Right ventricle myocardium inferior (tissue), 1 donor: ENCODE data around the gene FBXO31. TPM values are rescaled to one million over a fixed set of nuclear protein-coding genes. Genes with fewer than 3 reads are reported as not detected.

Experiments used
- ATAC-seq: fragments of 200-7000 bp; cut with Tn5 transposase; one replicate; pipeline ENCODE4 v1.9.1; 2020; ENCODE audit warnings: mild to moderate bottlenecking, moderate library complexity
- DNase-seq: peaks from one replicate; pipeline ENCODE4 v3.0.0; 2021; ENCODE audit errors: missing footprints
- intact Hi-C: fragments of 100-400 bp; cut with DNase I; formaldehyde crosslinking; loops from one replicate; pipeline ENCODE4 v1.11.0; 2022
- long read RNA-seq: library from polyadenylated mRNA; unstranded; transcript quantifications from one replicate; pipeline ENCODE4 v2.0.0, GENCODE V29; 2021
- total RNA-seq: library from RNA; stranded (reverse); fragmentation: NEBNext Ultra II Directional; extraction: Animal tissue kit (Norgen Biotek cat#: 25700); gene quantifications from one replicate; pipeline ENCODE4 v1.2.1, GENCODE V29; 2021
- donor health status: DM: no; HTN: yes; CAD: no; lungs with severe emphysema.

Gene FBXO31
- 70.2 TPM for total RNA-seq
- long read RNA-seq, full-length matches to known transcripts = 7 of 46 reads
- long read RNA-seq, partial matches to known transcripts = 15 of 46 reads
- long read RNA-seq, other reads (novel, unspliced or antisense) = 24 of 46 reads

DNA sequence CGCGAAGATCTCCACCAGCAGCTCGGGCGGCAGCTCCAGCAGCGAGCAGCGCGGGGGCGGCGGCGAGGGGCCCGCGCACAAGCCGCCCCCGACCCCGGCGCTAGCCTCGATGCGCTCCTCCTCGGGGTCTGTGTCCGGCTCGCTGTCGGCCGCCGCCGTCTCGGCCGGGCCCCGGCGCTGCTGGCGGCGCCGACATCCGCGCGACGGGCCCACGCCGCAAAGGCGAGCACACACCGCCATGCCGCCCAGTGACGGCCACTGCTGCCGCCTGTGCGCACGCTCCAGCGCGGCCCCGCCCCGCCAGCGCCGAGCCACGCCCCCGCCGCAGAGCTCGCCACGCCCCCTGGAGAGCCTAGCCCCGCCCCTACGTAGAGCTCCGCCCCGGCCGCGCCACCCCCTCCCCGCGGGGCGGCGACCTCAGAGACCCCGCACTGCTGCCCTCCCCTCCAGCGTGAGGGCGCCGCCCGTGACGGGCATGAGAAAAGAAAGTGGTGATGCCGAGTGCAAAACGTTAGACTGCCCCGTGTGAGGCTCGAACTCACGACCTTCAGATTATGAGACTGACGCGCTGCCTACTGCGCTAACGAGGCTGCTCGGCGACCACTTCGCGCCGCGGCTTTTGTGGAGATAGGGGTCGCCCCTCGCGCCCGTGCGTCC is at the start of gene FBXO31:
FBXO31 (minus strand) TSS at position 272 of the 657 bp plus-strand sequence; CDS start at position 240, 32 bp downstream.
- DNase-seq (peak; percentile 93), ATAC-seq (peak; percentile 91)
- intact Hi-C loops = loop anchor here (2.0 kb wide), 2 partner anchors 59 to 67 kb away; partner anchors contain the start of gene C16orf95

DNA sequence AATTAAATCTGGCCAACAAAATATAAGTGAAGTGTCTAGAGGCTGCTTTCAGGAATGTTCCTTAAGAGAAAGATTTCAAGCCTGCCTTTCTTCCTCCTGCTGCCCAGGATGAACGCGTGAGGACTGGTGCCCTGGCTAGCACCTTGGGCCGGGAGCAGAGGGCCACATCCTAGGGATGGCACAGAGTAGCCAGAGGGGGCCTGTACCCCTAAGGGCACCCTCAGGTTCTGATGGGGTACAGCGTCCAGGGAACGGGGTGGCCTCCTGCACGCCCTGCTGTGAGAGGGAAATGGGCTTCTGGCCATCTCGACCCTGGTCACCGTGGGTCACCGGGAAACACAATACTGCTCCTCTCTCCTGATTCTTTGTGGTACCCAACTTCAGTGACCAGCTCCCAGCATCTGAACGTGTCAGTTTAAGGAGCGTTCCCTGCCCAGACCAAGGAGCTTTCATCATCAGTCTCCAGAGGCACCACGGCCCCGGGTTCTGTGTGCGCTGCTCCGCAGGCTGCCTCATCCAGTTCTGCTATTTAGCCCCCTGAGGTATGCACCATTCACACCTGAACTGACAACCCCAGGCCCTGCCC is 48.8 kb upstream of the FBXO31 start:
- ATAC-seq (no peak), DNase-seq (no peak)
- intact Hi-C loops = loop anchor here (10.0 kb wide), 1 partner anchor 62 kb away; the partner anchor contains the start of gene ZCCHC14

DNA sequence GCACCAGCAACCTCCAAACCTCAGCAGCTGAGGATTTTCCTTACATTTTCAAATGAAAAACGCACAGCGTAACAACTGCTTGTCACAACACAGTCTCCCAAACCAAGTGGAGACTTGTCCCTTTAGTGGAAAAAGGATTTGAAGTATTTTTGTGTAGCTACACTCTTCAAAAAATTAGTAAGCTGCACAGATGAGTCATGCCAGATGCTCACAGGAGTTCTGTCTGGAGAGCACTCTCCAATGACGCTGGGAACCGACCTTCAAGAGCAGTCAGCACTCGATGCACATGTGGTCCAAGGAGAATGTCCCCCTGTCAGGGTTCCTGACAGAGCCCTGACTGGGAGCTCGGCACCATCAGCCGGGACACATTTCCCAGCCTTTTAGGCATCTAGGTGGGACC is 48.4 kb upstream of the FBXO31 start:
- DNase-seq = no peak
- intact Hi-C loops = loop anchor here (10.0 kb wide), 1 partner anchor 63 kb away; the partner anchor contains the start of gene ZCCHC14

GRCh38 chr16:87426423-87427215 is 43.0 kb upstream of the FBXO31 start:
- ATAC-seq (no peak), DNase-seq (peak; percentile 55)
- intact Hi-C loops = no loop called here

More for the DNA sequence above, 48.4 kb upstream of the FBXO31 start:
- ATAC-seq = no peak

GRCh38 chr16:87425941-87426340 is 42.4 kb upstream of the FBXO31 start:
- intact Hi-C loops = no loop called here
- ATAC-seq (no peak), DNase-seq (no peak)

GRCh38 chr16:87424266-87424665 is 40.7 kb upstream of the FBXO31 start:
- intact Hi-C loops = no loop called here
- DNase-seq (peak; percentile 53), ATAC-seq (peak; percentile 26)

GRCh38 chr16:87423429-87423828 is 39.9 kb upstream of the FBXO31 start:
- DNase-seq (peak; percentile 51), ATAC-seq (no peak)
- intact Hi-C loops = no loop called here

- no peak for ATAC-seq
- DNase-seq = peak; percentile 55
- intact Hi-C loops = no loop called here
Observed at GRCh38 chr16:87422106-87422505, 38.5 kb upstream of the FBXO31 start.

- DNase-seq (peak; percentile 39), ATAC-seq (no peak)
- intact Hi-C loops = no loop called here
Observed at GRCh38 chr16:87421003-87421912, 37.7 kb upstream of the FBXO31 start.

DNA sequence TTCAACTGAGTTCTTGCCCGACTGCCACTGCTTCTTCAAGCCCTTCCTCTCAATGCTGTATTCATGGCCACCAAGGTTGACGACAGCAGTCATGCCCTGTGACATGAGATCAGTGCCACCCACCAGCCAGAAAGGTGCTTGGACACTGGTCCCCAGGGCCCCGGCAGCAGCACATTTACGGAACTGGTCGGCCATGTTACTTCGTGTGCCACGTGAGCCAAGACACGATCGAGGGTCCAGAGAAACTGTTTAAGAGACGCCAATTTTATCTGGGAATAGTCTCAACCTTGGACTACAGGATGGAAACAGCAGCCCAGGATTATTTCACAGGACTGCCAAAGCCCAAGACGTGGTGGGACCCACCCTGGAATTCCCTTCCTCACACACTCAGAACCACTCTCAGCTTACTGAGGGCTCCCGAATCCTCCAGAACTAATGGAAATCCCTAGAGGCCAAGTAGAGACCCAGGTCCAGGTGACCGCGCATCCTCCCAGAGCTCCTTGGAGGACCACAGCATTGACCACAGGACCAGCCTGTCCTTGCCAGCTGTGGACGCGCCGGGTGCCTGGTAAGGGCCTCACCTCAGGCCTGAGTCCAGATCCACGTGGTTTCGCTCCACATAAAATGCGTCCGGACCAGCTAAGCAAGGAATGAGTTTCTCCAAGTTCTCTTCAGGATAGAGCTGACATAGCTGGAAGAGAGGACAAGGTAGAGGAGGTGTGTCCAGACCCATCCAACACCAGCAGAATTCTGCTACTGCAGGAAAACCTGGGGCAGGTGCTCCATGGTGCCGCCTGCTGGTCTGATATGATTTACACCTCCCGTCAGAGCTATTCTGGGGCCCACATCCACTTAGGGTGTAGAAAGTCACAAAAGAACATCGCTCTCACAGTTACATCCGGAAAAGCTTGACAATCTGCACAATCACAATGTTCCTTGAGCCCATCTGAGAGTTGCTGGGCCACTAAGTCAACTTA is 36.7 kb upstream of the FBXO31 start:
- intact Hi-C loops = no loop called here
- peak; percentile 30 for DNase-seq
- ATAC-seq = no peak

DNA sequence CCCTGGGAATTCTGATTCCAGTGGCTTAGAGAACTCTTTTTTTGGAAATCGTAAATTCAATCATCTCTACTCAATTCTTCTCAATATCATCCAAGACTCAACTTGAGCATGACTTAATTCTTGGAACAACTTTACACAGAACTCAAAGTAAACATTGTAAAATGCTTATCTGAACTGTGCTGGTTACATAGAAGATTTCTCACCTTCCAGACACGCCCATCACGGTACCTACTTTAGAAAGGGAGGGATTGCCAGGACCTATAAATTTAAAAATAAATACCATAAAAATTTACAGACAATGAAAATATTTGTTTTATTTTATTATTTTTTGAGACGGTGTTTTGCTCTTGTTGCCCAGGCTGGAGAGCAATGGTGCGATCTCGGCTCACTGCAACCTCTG is 35.1 kb upstream of the FBXO31 start:
- intact Hi-C loops = loop anchor here (5.0 kb wide), 1 partner anchor 219 kb away; no protein-coding TSS in a partner anchor
- ATAC-seq (no peak), DNase-seq (no peak)

DNA sequence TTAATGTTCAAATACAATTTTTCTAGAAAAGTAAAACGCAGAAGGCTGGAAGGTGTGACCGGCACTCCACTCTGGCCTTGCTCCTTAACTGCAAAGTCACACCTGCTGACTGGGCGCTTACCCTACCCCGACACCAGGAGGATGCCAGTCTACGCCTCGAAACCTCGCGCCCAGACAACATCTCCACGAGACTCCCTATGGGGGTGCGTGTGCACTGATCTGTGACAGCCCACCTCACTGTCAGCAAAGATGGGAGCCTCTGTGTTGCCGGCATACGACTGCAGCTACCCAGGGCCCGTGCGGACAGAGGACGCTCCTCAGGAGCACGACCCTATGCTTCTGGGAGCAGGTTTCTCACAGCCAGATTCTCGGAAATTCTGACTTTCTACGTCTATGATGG is 34.6 kb upstream of the FBXO31 start:
- intact Hi-C loops = loop anchor here (5.0 kb wide), 1 partner anchor 219 kb away; no protein-coding TSS in a partner anchor
- ATAC-seq (no peak), DNase-seq (no peak)

- peak; percentile 50 for DNase-seq
- intact Hi-C loops = loop anchor here (5.0 kb wide), 1 partner anchor 220 kb away; no protein-coding TSS in a partner anchor
- ATAC-seq = no peak
Observed at GRCh38 chr16:87417528-87417910, 33.9 kb upstream of the FBXO31 start.

DNA sequence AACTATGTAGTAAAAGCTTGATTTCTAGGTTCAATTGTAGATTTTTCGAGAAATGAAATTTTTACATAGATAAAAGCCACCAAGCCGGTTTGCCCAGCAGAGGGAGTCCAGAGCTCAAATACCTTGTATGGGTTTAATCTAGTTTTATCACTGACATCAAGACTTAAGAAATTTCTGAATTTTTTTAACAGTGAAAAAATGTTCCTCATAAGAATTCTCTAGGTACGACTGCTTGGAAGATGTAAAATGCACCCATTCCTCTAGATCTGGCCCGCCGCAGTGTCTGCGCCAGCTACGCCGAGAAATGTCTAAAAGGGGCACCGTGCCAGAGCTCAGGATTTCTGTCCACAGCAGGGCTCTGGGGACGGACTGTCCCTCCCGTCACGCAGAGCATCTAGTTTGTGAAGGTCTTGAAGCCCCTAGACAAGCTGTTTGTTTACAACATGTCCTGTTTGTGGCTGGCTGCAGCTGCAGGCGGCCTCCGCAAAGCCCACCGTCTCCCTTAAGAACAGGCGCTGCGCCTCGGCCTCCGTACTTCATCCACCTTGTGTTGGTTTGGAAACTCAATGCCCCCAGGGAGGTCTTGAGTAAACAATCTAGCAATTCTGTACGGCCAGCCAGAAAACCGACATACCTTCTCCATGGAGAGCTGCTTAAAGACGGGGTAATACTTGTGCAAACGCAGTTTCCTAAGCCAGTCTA is 33.4 kb upstream of the FBXO31 start:
- intact Hi-C loops = loop anchor here (5.0 kb wide), 1 partner anchor 220 kb away; no protein-coding TSS in a partner anchor
- ATAC-seq (no peak), DNase-seq (peak; percentile 68)

DNA sequence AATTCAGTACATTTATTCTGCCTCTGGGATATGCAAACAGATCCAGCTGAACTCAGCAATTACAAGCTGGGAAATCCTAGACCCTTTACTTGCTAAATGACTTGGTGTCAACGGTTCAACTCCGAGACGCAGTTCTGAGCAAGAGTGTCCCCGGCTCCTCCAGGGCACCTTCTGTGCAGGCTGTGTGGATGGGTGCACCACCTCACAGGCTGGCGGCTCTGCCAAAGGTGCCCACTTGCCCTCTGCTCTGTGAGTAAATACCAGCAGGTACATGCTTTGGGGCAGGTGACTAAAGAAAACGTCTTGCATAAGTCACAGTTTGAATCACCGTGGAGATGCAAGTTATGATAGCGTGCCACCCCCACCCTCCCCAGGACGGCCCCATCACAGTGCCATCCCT is 31.9 kb upstream of the FBXO31 start:
- intact Hi-C loops = loop anchor here (5.0 kb wide), 1 partner anchor 222 kb away; no protein-coding TSS in a partner anchor
- no peak for ATAC-seq

DNA sequence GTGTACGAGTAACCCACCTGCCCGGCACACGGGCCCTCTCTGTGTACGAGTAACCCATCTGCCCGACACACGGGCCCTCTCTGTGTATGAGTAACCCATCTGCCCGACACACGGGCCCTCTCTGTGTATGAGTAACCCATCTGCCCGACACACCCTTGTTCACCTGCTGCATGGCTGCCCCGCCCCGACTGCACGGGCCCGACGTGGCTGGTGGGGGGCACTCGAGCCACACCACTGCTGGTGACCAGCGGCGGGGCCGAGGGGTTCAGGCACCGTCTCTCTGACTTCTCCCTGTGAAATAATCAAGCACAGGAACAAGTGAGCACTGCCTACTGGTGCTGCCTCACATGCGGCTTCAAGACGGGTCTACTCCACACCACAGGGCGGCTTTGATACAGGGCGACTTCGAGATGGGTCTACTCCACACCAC is 30.7 kb upstream of the FBXO31 start:
- intact Hi-C loops = no loop called here
- ATAC-seq (no peak), DNase-seq (peak; percentile 20)

More for the DNA sequence above, 31.9 kb upstream of the FBXO31 start:
- peak; percentile 44 for DNase-seq
